Smooth muscle cell (in vitro differentiated cells): ENCODE measurements around the gene CIB2. TPM values are rescaled to one million over a fixed set of nuclear protein-coding genes. Genes with fewer than 3 reads are reported as not detected.

ENCODE experiments used
- DNase-seq: peaks from one replicate; lab custom pipeline; 2025; ENCODE audit not compliant: unreplicated experiment; lab: John Stamatoyannopoulos, UW
- H2AFZ ChIP-seq: fragments of 200-600 bp; sonication (generic); 2 replicates; pipeline ENCODE4 v1.6.0; 2016; ENCODE audit warnings: antibody characterized with exemption, low read depth, mild to moderate bottlenecking
- H3F3A ChIP-seq: fragments of 200-600 bp; sonication (generic); 2 replicates; pipeline ENCODE4 v1.6.0; 2017; ENCODE audit warnings: antibody characterized with exemption, low read depth
- H3K27ac ChIP-seq: fragments of 200-600 bp; sonication (generic); 2 replicates; pipeline ENCODE4 v1.5.1; 2016; ENCODE audit warnings: low read depth, mild to moderate bottlenecking
- H3K27me3 ChIP-seq: fragments of 200-600 bp; sonication (generic); 2 replicates; pipeline ENCODE4 v1.6.1; 2016; ENCODE audit warnings: low read depth, mild to moderate bottlenecking
- H3K36me3 ChIP-seq: fragments of 200-600 bp; sonication (generic); 2 replicates; pipeline ENCODE4 v1.5.1; 2016; ENCODE audit warnings: low read depth
- H3K4me1 ChIP-seq: fragments of 200-600 bp; sonication (generic); 2 replicates; pipeline ENCODE4 v1.5.1; 2016; ENCODE audit warnings: low read depth
- H3K4me2 ChIP-seq: fragments of 200-600 bp; sonication (generic); 2 replicates; pipeline ENCODE4 v1.6.0; 2016; ENCODE audit warnings: mild to moderate bottlenecking
- H3K4me3 ChIP-seq: fragments of 200-600 bp; sonication (generic); 2 replicates; pipeline ENCODE4 v1.5.1; 2016; ENCODE audit warnings: mild to moderate bottlenecking
- H3K79me2 ChIP-seq: fragments of 200-600 bp; sonication (generic); 2 replicates; pipeline ENCODE4 v1.6.0; 2016; ENCODE audit warnings: low read depth, mild to moderate bottlenecking
- H3K9ac ChIP-seq: fragments of 200-600 bp; sonication (generic); 2 replicates; pipeline ENCODE4 v1.6.0; 2016; ENCODE audit warnings: low read depth
- H3K9me3 ChIP-seq: fragments of 200-600 bp; sonication (generic); replicated peaks from 2 replicates; pipeline ENCODE4 v1.5.1; 2016; ENCODE audit warnings: low read depth
- H4K20me1 ChIP-seq: fragments of 200-600 bp; sonication (generic); 2 replicates; pipeline ENCODE4 v1.6.0; 2016; ENCODE audit warnings: low read depth
- WGBS: methylation state at CpG from one replicate; pipeline ENCODE4 v1.1.7; 2016; ENCODE audit warnings: low lambda C conversion rate; 5-methylcytosine and 5-hydroxymethylcytosine counted together
- polyA plus RNA-seq: library from polyadenylated mRNA; unstranded; fragments of >200 nt; fragmentation: Nextera tagmentation; extraction: Ambion mirVana; gene quantifications from 2 replicates; pipeline ENCODE4 v1.2.1, GENCODE V29; 2016
- total RNA-seq: library from RNA; depleted of rRNA; stranded (reverse); fragments of >200 nt; gene quantifications from 2 replicates; pipeline ENCODE4 v1.2.3, GENCODE V29; 2014
- TF ChIP-seq, protein P1 (sequence below): fragments of 200-600 bp; sonication (generic); IDR thresholded peaks from 2 replicates; pipeline ENCODE4 v1.5.1; 2017; ENCODE audit warnings: borderline replicate concordance, mild to moderate bottlenecking, antibody characterized with exemption; ENCODE audit not compliant: insufficient read depth, poor library complexity, severe bottlenecking

Gene CIB2
- total and polyA plus RNA-seq, 2 experiments from 2014 or later = 20.9 to 21.7 TPM

DNA sequence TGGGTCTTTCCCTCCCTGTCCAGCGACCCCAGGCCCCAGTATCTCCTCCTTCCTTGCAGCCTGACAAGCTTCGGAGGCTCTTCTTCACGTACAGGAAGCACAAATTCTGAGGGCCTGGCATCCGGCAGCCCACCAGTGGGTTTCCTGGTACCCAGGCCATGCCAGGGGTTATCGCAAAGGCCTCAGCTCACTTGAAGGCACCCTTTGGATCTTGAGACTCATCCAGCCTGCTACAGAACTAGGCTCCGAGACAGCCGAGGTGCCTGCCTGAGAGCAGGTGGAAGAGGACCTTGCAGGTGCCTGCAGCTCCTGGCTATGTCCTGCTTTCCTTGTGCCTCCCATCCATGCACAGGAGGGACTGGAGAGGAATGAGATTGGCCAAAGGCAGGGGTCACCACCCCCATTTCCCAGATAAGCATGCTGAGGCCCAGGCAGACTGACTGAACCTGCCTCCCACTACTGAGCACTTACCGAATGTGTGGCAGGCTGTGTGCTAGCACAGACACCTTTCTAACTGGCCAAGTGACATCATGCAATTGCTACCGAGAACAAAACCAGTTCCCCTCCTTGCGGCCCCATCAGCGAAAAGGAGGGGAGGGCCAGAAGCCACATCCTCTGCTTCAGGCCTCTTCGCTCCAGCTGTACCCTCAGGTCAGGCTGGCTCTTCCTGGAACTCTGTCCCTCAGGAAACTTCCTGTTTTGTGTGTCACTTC is 27.7 kb downstream of the CIB2 start:
- Histone ChIP-seq H3K27me3 (no peaks in the 10 kb centered on the region), H3K4me1 (no peaks in the 10 kb centered on the region), H3F3A (no peaks in the 10 kb centered on the region), H3K9ac (no peak overlapping the region), H3K9me3 (no peaks in the 10 kb centered on the region), H3K27ac (no peak overlapping the region), H4K20me1 (no peaks in the 10 kb centered on the region), H3K36me3 (no peaks in the 10 kb centered on the region), H3K4me3 (no peak overlapping the region), H2AFZ (no peak overlapping the region), H3K79me2 (no peaks in the 10 kb centered on the region), H3K4me2 (no peak overlapping the region)
- no peak for DNase-seq
- TF ChIP-seq, protein P1, sequence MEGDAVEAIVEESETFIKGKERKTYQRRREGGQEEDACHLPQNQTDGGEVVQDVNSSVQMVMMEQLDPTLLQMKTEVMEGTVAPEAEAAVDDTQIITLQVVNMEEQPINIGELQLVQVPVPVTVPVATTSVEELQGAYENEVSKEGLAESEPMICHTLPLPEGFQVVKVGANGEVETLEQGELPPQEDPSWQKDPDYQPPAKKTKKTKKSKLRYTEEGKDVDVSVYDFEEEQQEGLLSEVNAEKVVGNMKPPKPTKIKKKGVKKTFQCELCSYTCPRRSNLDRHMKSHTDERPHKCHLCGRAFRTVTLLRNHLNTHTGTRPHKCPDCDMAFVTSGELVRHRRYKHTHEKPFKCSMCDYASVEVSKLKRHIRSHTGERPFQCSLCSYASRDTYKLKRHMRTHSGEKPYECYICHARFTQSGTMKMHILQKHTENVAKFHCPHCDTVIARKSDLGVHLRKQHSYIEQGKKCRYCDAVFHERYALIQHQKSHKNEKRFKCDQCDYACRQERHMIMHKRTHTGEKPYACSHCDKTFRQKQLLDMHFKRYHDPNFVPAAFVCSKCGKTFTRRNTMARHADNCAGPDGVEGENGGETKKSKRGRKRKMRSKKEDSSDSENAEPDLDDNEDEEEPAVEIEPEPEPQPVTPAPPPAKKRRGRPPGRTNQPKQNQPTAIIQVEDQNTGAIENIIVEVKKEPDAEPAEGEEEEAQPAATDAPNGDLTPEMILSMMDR = no peak
- WGBS = 87% methylated on average over 12 of the region's 12 CpGs

DNA sequence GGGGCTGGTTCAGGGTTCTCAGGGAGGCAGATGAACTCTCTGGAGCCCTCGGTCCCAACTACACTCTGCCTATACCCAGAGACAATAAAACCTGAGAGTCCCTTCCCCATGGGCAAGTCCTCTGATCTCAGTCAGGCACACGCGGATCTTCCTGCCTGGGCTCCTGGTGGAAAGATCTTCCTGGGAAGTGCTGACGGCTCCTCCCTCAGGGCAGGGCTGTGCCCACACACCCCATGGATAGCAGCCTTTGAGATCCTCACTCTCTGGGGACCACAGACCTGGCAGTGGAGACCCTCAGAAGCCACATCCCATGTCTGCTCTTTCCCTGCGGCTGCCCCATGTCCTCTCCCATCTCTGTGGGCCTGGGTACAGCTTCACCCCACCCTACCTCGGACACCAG is 28.5 kb downstream of the CIB2 start:
- H3K27me3 ChIP-seq = no peaks in the 10 kb centered on the region
- H4K20me1 ChIP-seq = no peaks in the 10 kb centered on the region
- WGBS = 87% methylated on average over 6 of the region's 6 CpGs
- DNase-seq = no peak
- no peaks in the 10 kb centered on the region for H3F3A ChIP-seq
- TF ChIP-seq, protein P1 = no peak
- no peak overlapping the region for H2AFZ ChIP-seq
- no peak overlapping the region for H3K4me3 ChIP-seq
- H3K4me2 ChIP-seq = no peak overlapping the region
- H3K9me3 ChIP-seq = no peaks in the 10 kb centered on the region
- no peaks in the 10 kb centered on the region for H3K4me1 ChIP-seq
- no peak overlapping the region for H3K27ac ChIP-seq
- no peaks in the 10 kb centered on the region for H3K36me3 ChIP-seq
- H3K79me2 ChIP-seq = no peaks in the 10 kb centered on the region
- H3K9ac ChIP-seq = no peak overlapping the region

DNA sequence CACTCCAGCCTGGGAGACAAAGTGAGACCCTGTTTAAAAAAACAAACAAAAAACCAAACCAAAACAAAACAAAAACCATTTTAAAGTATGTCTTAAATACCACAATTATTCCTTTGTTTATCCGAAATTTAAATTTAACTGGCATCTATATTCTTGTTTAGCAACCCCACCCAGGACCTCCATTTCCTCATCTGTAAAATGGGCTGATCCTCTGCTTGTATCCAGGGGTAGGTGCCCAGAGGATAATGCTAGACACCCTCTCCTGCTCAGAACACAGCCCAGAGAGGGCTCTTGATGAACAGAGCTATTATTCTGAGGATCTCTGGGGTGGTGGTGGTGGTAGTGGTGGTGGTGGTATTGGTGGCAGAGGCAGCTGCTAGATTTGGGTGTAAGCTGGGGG is 29.0 kb downstream of the CIB2 start:
- no peak for DNase-seq
- Histone ChIP-seq H3F3A (no peaks in the 10 kb centered on the region), H3K4me1 (no peaks in the 10 kb centered on the region), H3K9me3 (no peaks in the 10 kb centered on the region), H3K27me3 (no peaks in the 10 kb centered on the region), H3K4me2 (no peak overlapping the region), H3K4me3 (no peak overlapping the region), H2AFZ (no peak overlapping the region), H4K20me1 (no peaks in the 10 kb centered on the region), H3K36me3 (no peaks in the 10 kb centered on the region), H3K9ac (no peak overlapping the region), H3K27ac (no peak overlapping the region), H3K79me2 (no peaks in the 10 kb centered on the region)
- 71% methylated on average over 1 of the region's 1 CpG for WGBS
- TF ChIP-seq, protein P1 = no peak
